CD4-positive, alpha-beta T cell treated with Interleukin-10 for 1 hour (primary cell): ENCODE measurements around the gene CACNG6.
"Not testable (repeated sequence)": the region's sequence is repeated elsewhere in the genome, so short reads cannot be mapped to it uniquely, and the experiment has no call there.

Experiments
- DNase-seq: peaks from one replicate; pipeline ENCODE4 v3.0.0-alpha.2; 2020

Gene CACNG6, protein sequence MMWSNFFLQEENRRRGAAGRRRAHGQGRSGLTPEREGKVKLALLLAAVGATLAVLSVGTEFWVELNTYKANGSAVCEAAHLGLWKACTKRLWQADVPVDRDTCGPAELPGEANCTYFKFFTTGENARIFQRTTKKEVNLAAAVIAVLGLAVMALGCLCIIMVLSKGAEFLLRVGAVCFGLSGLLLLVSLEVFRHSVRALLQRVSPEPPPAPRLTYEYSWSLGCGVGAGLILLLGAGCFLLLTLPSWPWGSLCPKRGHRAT

DNA sequence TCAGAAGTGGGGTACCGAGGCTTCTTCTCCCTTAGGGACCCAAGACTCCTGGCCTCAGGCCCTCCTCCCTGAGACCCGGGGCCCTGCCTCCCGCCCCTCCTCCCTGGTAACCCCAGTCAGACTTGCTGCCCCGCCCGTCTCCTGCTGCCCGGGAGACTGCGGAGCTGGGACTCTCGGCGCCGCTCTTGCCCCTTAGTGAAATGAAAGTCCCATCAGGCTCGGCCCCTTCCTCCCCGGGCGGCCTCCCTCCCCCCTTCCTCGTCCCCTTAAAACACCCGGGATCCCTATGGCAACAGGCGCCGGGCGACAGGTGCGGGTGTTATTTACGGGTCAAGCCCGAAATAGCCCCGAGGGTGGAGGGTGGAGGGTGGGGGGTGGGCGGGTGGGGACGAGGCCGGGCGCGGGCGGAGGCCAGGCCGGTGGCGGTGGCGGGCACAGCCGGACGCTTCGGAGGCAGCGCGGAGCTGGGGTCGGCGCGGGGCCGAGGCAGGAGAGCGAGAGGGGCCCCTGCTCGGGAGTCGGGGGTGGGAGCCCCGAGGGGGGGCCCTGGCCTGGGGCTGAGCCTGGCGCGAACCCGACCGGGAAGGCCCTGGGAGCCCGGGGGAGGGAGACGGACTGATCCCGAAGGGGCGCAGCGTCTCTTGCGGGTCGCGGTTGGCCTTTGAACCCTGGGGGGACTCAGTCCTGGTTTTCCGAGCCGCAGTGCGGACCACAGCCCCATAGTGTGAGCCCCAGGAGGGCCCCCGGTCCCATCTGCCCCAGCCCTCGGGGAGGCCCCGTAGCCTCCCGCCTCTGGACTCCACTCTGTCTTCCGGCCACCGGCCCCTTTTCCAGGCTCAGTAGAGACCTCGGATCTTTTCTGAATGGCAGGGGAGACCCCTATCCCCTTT lies at the start of gene CACNG6:
CACNG6 (plus strand) TSS at position 414 of the 890 bp plus-strand sequence. CDS start 1,241 bp downstream, outside the sequence.
- no peak for DNase-seq

DNA sequence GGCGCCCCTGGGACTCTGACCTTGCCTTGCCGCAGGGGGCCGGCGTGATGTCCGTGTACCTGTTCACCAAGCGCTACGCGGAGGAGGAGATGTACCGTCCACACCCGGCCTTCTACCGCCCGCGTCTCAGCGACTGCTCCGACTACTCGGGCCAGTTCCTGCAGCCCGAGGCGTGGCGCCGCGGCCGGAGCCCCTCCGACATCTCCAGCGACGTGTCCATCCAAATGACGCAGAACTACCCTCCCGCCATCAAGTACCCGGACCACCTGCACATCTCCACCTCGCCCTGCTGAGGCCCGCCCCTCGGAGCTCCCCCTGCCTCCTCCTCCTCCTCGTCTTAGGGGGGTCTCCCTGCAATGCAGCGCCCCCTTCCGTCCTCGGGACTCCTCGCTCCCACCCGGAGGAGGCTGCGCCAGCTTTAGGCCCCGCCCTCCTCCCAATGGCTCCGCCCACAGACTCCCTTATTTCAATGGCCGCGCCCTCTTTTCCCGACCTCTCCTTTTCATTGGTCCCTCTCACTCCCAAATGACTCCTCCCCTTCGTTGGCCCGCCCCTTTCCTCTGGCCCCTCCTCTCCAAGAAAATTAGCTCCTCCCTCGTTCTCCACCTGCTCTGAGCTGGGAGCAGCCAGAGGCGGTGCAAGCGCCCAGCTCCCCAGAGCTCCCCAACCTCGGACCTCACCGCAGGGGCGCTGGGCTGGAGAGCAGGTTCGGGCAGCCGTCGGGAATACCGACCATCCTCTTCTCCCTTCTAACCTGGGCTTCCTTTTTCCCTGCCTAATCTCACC lies 49.2 kb upstream of the CACNG6 start:
- no peak for DNase-seq

- no peak for DNase-seq
Observed at GRCh38 chr19:53944416-53944815, 47.0 kb upstream of the CACNG6 start.

GRCh38 chr19:53944933-53945332 lies 46.5 kb upstream of the CACNG6 start:
- no peak for DNase-seq

GRCh38 chr19:53945441-53945840 lies 46.0 kb upstream of the CACNG6 start:
- no peak for DNase-seq

GRCh38 chr19:53945998-53946397 lies 45.4 kb upstream of the CACNG6 start:
- no peak for DNase-seq

DNA sequence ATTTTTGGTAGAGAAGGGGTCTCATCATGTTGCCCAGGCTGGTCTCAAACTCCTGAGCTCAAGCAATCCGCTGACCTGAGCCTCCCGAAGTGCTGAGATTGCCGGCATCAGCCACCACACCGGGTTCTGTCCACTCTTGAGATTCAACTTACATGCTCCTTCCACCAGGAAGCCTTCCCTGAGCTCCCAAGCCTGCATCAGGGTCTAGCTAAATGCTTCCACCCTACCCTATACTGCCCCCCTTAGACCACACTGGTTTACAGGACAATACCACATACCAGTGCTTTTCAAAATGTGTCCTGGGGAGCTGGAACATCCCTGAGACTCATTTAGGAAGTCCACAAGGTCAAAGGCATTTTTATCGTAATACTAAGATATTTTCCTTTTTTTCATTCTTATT lies 43.8 kb upstream of the CACNG6 start:
- DNase-seq: no peak

GRCh38 chr19:53948611-53949010 lies 42.8 kb upstream of the CACNG6 start:
- not testable (repeated sequence) for DNase-seq

- no peak for DNase-seq
Observed at GRCh38 chr19:53951436-53951835, 40.0 kb upstream of the CACNG6 start.

DNA sequence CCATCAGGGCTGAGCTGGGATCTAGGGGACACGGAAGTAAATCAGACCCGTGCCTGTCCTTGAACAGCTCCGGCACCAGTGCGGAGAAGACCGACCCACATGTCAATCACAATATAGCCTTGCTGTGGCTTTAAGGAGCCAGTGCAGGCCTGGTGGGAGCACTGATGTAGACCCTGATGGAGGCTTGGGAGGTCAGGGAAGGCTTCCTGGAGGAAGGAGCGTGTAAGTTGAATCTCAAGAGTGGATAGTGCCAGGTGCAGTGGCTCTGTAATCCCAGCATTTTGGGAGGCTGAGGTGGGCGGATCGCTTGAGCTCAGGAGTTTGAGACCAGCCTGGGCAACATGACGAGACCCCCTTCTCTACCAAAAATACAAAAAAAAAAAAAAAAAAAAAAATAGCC lies 39.5 kb upstream of the CACNG6 start:
- no peak for DNase-seq

DNA sequence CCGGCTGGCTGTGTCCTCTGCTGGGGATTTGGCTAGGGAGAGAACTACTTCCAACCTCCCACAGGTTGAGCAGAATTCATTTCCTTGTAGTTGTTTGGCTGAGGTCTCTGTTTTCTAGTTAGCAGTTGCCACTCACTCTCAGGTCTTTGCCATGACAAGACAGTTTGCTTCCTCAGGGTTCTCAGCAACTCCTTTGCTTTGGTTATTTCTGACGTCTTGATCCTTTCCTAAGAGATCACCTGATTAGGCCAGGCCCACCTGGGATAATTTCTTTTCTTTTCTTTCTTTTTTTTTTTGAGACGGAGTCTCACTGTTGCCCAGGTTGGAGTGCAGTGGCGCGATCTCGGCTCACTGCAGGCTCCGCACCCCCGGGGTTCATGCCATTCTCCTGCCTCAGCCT lies 38.1 kb upstream of the CACNG6 start:
- DNase-seq: no peak

DNA sequence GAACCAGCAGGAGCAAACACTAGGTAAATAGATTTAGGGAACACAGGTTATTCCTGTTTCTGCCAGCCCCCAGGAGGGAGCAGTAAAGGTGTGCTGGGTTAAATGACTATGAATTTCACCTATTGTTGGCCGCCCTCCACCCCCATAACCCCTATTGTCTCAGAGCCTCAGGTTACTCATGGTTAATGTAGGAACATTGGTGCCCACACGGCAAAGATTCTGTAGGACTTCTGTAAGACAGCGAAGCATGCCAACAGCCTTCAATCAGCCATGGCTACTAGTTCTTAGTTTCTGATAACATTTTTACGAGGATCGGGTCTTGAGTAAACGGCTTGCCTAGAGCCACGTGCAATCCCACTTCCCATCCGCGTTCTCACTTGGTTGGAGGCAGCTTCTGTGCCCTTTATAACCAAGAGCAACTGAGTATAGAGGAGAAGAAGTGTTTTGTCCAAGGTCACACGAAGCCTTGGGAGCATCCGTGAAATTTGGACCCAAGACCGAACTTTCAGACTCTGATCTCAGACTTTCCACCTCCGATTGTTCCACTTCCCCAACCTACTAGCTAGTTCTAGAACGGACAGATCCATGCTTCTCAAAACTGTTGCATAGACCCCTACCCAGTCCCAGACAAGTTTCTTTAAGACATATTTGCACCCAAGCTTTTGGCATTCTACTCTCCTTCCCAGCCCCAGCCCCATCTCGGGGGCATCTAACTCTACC lies 33.8 kb upstream of the CACNG6 start:
- DNase-seq: no peak

DNA sequence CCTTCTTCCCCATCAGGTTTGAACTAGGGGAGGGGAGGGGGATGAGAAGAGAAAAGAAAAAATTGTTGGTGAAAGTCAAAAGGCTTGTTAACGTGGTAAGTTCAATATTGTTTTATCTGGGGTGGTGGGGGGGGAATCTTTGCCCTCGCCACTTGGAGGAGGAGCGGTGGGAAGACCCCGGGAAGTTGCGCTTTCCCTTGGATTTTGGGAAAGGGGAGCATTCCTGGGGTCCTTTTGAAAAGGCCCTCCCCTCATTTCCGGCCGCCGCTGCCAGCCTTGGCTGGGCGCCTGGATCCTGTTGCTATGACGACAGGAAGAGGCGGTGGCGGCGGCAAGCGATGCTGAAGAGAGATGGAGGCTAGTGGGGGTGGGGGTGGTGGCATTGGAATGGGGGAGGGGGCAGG lies 33.3 kb upstream of the CACNG6 start:
- DNase-seq: no peak

- no peak for DNase-seq
Observed at GRCh38 chr19:53958823-53959757, 32.3 kb upstream of the CACNG6 start.

DNA sequence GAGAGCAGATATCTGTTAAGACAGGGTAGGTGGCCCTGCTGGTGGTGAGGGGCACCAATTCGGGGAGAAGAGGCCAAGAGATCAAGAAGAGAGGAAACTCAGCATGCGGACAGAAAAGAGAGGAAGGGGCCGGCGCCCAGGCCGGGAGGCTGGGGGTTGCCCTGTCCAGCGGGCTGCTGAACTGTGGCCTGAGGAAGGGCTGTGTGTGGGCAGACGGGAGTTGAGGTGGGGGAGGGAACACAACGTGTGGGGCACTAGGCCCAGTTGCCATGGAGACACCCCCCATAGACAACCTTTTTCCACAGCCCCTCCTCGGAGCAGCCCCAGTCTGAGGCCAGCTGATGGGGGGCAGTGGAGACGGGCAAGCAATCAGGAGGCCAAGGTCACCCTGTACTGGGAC lies 31.2 kb upstream of the CACNG6 start:
- no peak for DNase-seq

- DNase-seq: no peak
Observed at GRCh38 chr19:53960886-53961285, 30.6 kb upstream of the CACNG6 start.

DNA sequence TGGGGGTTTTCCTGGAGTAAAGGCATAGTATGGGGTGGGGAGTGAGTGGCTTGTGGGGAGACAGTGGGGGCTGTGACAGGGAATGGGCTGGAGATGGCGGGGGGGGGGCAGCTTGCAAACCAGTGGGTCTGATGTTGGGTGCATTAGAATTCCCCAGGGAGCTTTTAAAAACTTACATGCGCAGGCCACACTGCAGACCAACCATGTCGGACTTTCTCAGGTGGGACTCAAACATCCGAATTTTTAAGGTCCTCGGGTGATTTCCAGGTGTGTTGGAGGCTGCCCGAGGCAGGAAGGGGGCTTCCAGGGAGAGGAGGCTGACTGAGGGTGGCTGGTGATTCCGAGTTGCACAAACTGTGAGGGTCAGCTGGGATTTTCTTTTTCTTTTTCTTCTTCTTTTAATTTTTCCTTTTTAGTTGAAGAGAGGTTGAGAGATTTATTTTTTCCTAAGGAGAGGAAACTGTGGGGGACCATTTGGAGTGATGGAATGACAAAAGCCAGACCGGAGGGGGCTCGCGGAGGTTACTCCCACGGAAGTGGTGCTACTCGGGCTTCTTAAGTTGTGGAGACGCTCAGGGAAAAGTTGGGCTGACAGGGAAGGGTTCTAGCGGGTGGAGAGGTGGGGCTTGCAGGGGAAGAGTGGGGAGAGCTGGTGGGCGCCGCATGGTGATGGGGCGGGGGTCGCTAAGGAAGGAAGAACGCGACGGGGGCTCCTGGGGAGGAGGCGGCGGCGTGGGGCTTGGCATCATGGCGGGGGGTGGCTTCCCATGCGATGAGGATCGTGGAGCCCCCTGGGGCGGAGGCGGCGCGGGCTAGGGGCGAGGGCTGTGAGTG lies 29.7 kb upstream of the CACNG6 start:
- DNase-seq: no peak

DNA sequence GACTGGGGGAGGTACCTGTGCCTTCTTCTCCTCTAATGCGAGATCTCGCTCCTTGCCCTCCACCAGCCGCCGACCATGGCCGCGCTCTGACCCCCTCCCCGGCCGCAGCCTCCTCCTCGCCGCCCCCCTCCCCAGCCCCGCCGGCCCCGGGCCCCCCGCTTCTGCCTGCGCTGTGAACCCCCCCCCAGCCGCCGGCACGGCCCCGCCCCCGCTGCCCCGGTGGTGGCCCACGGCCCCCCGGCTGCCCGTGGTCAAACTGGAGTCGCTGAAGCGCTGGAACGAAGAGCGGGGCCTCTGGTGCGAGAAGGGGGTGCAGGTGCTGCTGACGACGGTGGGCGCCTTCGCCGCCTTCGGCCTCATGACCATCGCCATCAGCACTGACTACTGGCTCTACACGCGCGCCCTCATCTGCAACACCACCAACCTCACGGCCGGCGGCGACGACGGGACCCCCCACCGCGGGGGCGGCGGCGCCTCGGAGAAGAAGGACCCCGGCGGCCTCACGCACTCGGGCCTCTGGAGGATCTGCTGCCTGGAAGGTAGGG lies 28.5 kb upstream of the CACNG6 start, which contains the start of gene CACNG8:
CACNG8 (plus strand) TSS at position 51 of the 545 bp plus-strand sequence.
- no peak for DNase-seq

GRCh38 chr19:53965091-53965490 lies 26.3 kb upstream of the CACNG6 start:
- no peak for DNase-seq

GRCh38 chr19:53966931-53967330 lies 24.5 kb upstream of the CACNG6 start:
- no peak for DNase-seq
